Peyer's patch (tissue), 4 donors: ENCODE measurements around the gene CAPN5. TPM values are rescaled to one million over a fixed set of nuclear protein-coding genes. Genes with fewer than 3 reads are reported as not detected.

Source experiments
- DNase-seq, 3 donors: peaks; one replicate each; pipeline ENCODE4 v3.0.0-alpha.2; 2017 to 2019
- H3K27ac ChIP-seq, 4 donors: fragments of 200-600 bp; sonication (generic); one replicate each; pipeline ENCODE4 v1.5.1; 2016 to 2019
- H3K27me3 ChIP-seq, 2 donors: fragments of 200-600 bp; sonication (generic); one replicate each; pipeline ENCODE4 v1.5.1; 2019
- H3K36me3 ChIP-seq, 3 donors: fragments of 200-600 bp; sonication (generic); one replicate each; pipeline ENCODE4 v1.5.1; 2016 to 2019
- H3K4me1 ChIP-seq, 4 donors: fragments of 200-600 bp; sonication (generic); one replicate each; pipeline ENCODE4 v1.5.1; 2016 to 2019
- H3K4me3 ChIP-seq, 4 donors: fragments of 200-600 bp; sonication (generic); 1 replicate in 3 of 4; 2 replicates in 1 of 4; pipeline ENCODE4 v1.5.1; 2016 to 2019; ENCODE audit warnings: mild to moderate bottlenecking in 1 of 4
- H3K9me3 ChIP-seq, 4 donors: fragments of 200-600 bp; sonication (generic); one replicate each; pipeline ENCODE4 v1.5.1; 2016 to 2019; ENCODE audit warnings: mild to moderate bottlenecking in 1 of 4
- CTCF ChIP-seq, 6 experiments: fragments of 450-650 bp in 4 of 6; fragments of 200-600 bp in 2 of 6; sonication (generic) in 1 of 6; IDR thresholded peaks; one replicate each; pipeline ENCODE4 v1.5.1; 2017 to 2019; ENCODE audit warnings: antibody characterized with exemption in 6 of 6, mild to moderate bottlenecking in 3 of 6, moderate library complexity in 1 of 6
- POLR2A ChIP-seq, 2 donors: fragments of 450-650 bp; IDR thresholded peaks; one replicate each; pipeline ENCODE4 v1.5.1; 2017; ENCODE audit warnings: antibody characterized with exemption in 2 of 2, mild to moderate bottlenecking in 2 of 2, moderate library complexity in 2 of 2
- total RNA-seq, 4 donors: library from RNA; depleted of rRNA; stranded (reverse); fragments of >200 nt; gene quantifications; one replicate each; pipeline ENCODE4 v1.1.0, GENCODE V29; 2016

The CAPN5 gene
- total RNA-seq, 4 donors from 2014 or later, result 75.9 to 203 (median 162) TPM

DNA sequence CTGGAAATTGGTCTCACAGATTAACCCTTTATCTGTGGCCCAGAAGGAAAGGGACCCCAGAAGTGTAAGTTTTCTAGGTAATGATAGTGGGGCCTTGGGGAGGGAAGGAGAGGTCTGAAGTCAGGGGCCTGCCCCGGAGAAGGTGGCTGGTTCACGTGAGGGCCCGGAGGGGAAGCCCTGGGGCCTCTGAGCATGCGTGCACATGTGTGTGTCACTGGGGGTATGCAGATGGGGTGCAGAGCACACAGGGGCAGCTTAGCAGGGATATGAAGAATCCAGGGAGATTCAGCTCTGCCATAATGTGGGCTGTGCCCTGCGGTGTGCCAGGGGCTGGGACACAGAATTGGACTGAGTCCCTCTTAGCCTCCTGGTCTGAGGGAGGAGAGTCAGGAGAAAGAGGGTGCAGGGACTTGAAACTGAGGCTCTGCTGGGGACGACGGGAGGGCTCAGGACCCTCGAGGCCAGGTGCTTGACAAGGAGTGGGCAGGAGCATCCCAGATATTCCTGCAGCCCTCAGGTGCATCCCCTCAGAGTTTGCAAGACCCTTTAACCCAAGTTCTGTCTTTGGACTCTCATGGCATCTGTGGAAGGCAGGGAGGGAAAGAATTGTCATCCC is 76.7 kb downstream of the CAPN5 start:
- peaks cover 0 to 30% (median 1%) of the 10 kb centered on the region in 4 donors for H3K4me1 ChIP-seq
- H3K4me3 ChIP-seq, result no peak overlapping the region
- TF ChIP-seq POLR2A (IDR thresholded peaks at IDR 0.05), result no peak
- no peak for TF ChIP-seq CTCF (IDR thresholded peaks at IDR 0.05)
- H3K27me3 ChIP-seq, result no peaks in the 10 kb centered on the region
- no peak overlapping the region for H3K27ac ChIP-seq
- no peaks in the 10 kb centered on the region for H3K36me3 ChIP-seq
- H3K9me3 ChIP-seq, result no peaks in the 10 kb centered on the region
- no peak for DNase-seq

DNA sequence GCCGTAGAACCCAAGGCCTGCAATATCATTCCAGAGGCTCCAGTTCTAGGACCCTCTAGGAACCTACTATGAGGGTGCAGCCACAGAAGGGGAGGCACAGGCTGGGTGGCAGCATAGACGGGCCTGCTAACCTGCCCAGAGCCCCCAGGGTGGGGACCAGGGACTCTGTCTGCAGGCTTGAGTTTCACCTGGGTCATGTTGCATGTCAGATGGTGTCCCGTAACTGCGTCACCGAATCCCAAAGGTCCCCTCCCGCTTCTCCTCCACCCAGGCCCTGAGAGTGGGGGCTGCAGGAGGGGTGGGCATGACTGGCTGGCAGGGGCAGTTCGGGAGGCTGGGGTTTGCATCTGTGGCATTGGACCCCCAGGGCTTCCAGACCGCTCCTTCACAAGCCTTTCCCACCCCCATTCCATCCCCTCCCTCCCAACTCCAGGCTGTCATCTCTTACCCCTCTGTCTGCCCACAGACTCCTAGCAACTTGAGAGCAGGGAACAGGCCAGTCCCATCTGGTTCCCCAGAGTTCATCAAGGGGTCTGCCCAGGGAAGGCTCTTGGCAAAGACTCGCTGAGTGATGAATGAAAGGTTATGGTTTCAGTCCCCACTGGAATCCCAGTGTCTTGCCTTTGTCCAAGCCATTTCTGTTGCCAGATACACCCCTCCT is 77.6 kb downstream of the CAPN5 start:
- Histone ChIP-seq H3K27me3 (no peaks in the 10 kb centered on the region), H3K4me1 (peaks cover 0 to 30% (median 1%) of the 10 kb centered on the region in 4 donors), H3K27ac (peak overlapping the region in 1 of 4 donors; percentile 26), H3K4me3 (no peak overlapping the region), H3K36me3 (no peaks in the 10 kb centered on the region), H3K9me3 (no peaks in the 10 kb centered on the region)
- TF ChIP-seq CTCF (IDR thresholded peaks at IDR 0.05) (no peak), POLR2A (IDR thresholded peaks at IDR 0.05) (no peak)
- no peak for DNase-seq

GRCh38 chr11:77144857-77145428 is 78.2 kb downstream of the CAPN5 start:
- H3K4me3 ChIP-seq, result no peak overlapping the region
- H3K4me1 ChIP-seq, result peaks cover 0 to 30% (median 1%) of the 10 kb centered on the region in 4 donors
- H3K36me3 ChIP-seq, result no peaks in the 10 kb centered on the region
- H3K27ac ChIP-seq, result peak overlapping the region in 1 of 4 donors; percentile 26
- TF ChIP-seq CTCF (IDR thresholded peaks at IDR 0.05) (no peak), POLR2A (IDR thresholded peaks at IDR 0.05) (peak in 1 of 2 donors; percentile 17)
- no peaks in the 10 kb centered on the region for H3K27me3 ChIP-seq
- peak in 2 of 3 donors; percentile 82 to 85 for DNase-seq
- H3K9me3 ChIP-seq, result no peaks in the 10 kb centered on the region

DNA sequence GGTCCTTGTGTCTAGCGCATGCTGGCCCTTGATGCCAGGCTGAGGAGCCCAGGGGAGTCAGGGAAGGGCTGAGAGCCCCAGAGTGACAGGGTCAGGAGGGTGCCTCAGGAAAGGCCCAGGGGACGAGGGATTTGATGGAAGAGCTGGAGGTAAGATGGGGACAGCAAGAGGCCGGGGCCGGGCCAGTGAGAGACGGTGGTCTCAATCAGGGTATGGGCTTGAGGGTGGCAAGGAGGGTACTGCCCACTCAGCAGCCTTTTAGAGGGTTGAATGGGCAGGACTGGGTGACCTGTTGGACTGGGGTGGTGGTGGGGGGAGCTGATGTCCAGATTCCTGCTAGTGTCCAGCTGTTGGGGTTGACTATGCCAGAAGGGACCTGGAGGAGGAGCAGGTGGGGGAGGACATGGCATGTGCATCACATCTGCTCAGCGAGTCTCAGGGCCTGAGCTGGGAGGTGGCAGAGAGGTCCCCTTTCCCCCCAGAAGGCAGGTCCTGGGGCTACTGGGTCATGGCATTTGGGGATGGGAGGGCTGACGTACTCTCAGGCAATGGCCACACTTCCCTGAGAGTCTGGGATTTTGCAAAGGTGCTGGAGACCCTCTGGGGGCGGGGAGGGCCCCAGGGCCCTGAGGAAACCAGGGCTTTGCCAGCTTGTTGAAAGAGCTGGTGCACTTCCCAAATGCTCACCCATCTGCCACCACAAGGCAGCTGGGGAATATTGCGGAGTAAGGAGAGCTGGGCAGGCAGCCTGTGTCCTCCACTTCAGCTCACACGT is 79.7 kb downstream of the CAPN5 start:
- DNase-seq, result no peak
- Histone ChIP-seq H3K9me3 (no peaks in the 10 kb centered on the region), H3K4me1 (peaks cover 0 to 30% (median 1%) of the 10 kb centered on the region in 4 donors), H3K4me3 (no peak overlapping the region), H3K27ac (no peak overlapping the region), H3K36me3 (no peaks in the 10 kb centered on the region), H3K27me3 (no peaks in the 10 kb centered on the region)
- no peak for TF ChIP-seq POLR2A (IDR thresholded peaks at IDR 0.05)
- TF ChIP-seq CTCF (IDR thresholded peaks at IDR 0.05), result no peak

DNA sequence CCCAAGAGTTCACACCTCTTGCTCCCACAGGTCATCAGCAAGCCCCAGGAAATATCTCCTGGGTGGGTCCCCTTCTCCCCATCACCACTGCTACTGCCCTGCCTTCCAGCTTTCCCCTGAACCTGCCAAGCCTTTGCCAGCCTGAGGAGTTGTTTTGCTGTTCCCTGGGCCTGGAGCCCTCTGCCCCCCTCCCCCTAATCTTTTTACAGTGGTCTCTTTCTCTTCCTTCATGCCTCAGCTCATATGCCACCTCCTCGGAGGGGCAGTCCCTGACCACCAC is 80.2 kb downstream of the CAPN5 start:
- no peaks in the 10 kb centered on the region for H3K36me3 ChIP-seq
- H3K4me1 ChIP-seq, result peaks cover 0 to 30% (median 1%) of the 10 kb centered on the region in 4 donors
- no peak for TF ChIP-seq POLR2A (IDR thresholded peaks at IDR 0.05)
- no peak for TF ChIP-seq CTCF (IDR thresholded peaks at IDR 0.05)
- no peaks in the 10 kb centered on the region for H3K9me3 ChIP-seq
- H3K4me3 ChIP-seq, result no peak overlapping the region
- no peak overlapping the region for H3K27ac ChIP-seq
- no peaks in the 10 kb centered on the region for H3K27me3 ChIP-seq
- DNase-seq, result no peak
